HepG2 (cell line): ENCODE data around the gene TBC1D20. TPM values are rescaled to one million over a fixed set of nuclear protein-coding genes. Genes with fewer than 3 reads are reported as not detected.

Source experiments
- ATAC-seq: fragments of 200-7000 bp; cut with Tn5 transposase; 3 replicates; pipeline ENCODE4 v1.9.1; 2020; ENCODE audit warnings: mild to moderate bottlenecking, moderate library complexity
- BruUV-seq: library from RNA; stranded (reverse); fragments of 400-500 nt; replicated peaks from 2 replicates; lab custom pipeline; 2021; lab: Mats Ljungman, UMichigan
- CTCF ChIA-PET: fragments of 300-600 bp; formaldehyde crosslinking; extraction: SDS; loops from one replicate; lab custom pipeline; 2021; ENCODE audit warnings: low total read pairs, inconsistent platforms, low intra/inter-chr PET ratio; lab: Yijun Ruan, JAX
- POLR2A ChIA-PET: fragments of 350-600 bp; sonication (Branson Sonifier 250); formaldehyde crosslinking; loops from one replicate; lab custom pipeline; 2020; ENCODE audit warnings: antibody characterized with exemption, inconsistent platforms; lab: Yijun Ruan, JAX
- DNase-seq: peaks from one replicate; pipeline ENCODE4 v3.0.0-alpha.2; 2015; ENCODE audit warnings: low spot score
- FAIRE-seq: peaks from 3 replicates; lab custom pipeline; 2011; peaks lifted over from hg19 to GRCh38; lab: Jason Lieb, UNC
- H2AFZ ChIP-seq: one replicate; pipeline ENCODE4 v1.6.1; 2011; ENCODE audit warnings: low read length, inconsistent platforms
- H3K27ac ChIP-seq: fragments of 300-600 bp; 3 replicates; pipeline ENCODE4 v1.8.0; 2011; ENCODE audit warnings: mixed run types, mild to moderate bottlenecking, mixed read lengths, low read length, inconsistent platforms; ENCODE audit not compliant: insufficient read depth; ENCODE audit errors: extremely low read length
- H3K27me3 ChIP-seq, 2 experiments: fragments of 200-600 bp in 1 of 2; 2 replicates in 1 of 2; 3 replicates in 1 of 2; pipeline versions ENCODE4 v1.6.0 to v1.8.0; 2011; ENCODE audit warnings: low read length in 2 of 2, mild to moderate bottlenecking in 2 of 2, moderate library complexity in 2 of 2, inconsistent platforms in 1 of 2; ENCODE audit not compliant: insufficient read depth in 2 of 2, control insufficient read depth in 1 of 2
- H3K36me3 ChIP-seq, 2 experiments: fragments of 200-600 bp in 1 of 2; replicated peaks in 1 of 2; 2 replicates in 1 of 2; 3 replicates in 1 of 2; pipeline versions ENCODE4 v1.5.1 to v1.8.0; 2011; ENCODE audit warnings: low read length in 2 of 2, inconsistent platforms in 1 of 2; ENCODE audit not compliant: insufficient read depth in 2 of 2, control insufficient read depth in 1 of 2
- H3K4me1 ChIP-seq: 2 replicates; pipeline ENCODE4 v1.5.1; 2012; ENCODE audit warnings: low read length, inconsistent platforms; ENCODE audit not compliant: insufficient read depth
- H3K4me2 ChIP-seq: 2 replicates; pipeline ENCODE4 v1.6.0; 2011; ENCODE audit warnings: low read depth, low read length, inconsistent platforms
- H3K4me3 ChIP-seq, 3 experiments: fragments of 200-600 bp in 1 of 3; sonication (generic), shearing (Covaris generic) in 1 of 3; replicated peaks in 1 of 3; 2 replicates each; pipeline ENCODE4 v1.5.1; 2011 to 2016; ENCODE audit warnings: low read length in 3 of 3, inconsistent platforms in 2 of 3, low read depth in 2 of 3, mild to moderate bottlenecking in 2 of 3, control low read depth in 1 of 3, mixed read lengths in 1 of 3; ENCODE audit not compliant: insufficient read depth in 1 of 3
- H3K79me2 ChIP-seq: one replicate; pipeline ENCODE4 v1.6.1; 2011; ENCODE audit warnings: low read length, inconsistent platforms; ENCODE audit not compliant: insufficient read depth
- H3K9ac ChIP-seq: 2 replicates; pipeline ENCODE4 v1.6.0; 2011; ENCODE audit warnings: mild to moderate bottlenecking, low read depth, low read length, inconsistent platforms; ENCODE audit not compliant: insufficient read depth
- H3K9me3 ChIP-seq: 2 replicates; pipeline ENCODE4 v1.5.1; 2012; ENCODE audit warnings: mild to moderate bottlenecking, low read length
- H4K20me1 ChIP-seq: 2 replicates; pipeline ENCODE4 v1.6.0; 2011; ENCODE audit warnings: inconsistent platforms, mild to moderate bottlenecking, low read length, moderate library complexity; ENCODE audit not compliant: insufficient read depth
- ATF7 ChIP-seq, 2 experiments: fragments of 450-650 bp in 1 of 2; sonication (generic) in 1 of 2; formaldehyde crosslinking in 1 of 2; IDR thresholded peaks; 2 replicates each; pipeline versions ENCODE4 v1.4.0 to v1.6.1; 2016 to 2020; ENCODE audit warnings: antibody characterized with exemption in 1 of 2, mild to moderate bottlenecking in 1 of 2, missing genetic modification reagents in 1 of 2
- E2F1 ChIP-seq: sonication (generic); formaldehyde crosslinking; IDR thresholded peaks from 2 replicates; pipeline ENCODE4 v1.5.0; 2020; ENCODE audit warnings: missing genetic modification reagents
- MAF1 ChIP-seq: sonication (generic); formaldehyde crosslinking; IDR thresholded peaks from 2 replicates; pipeline ENCODE4 v1.5.0; 2020; ENCODE audit warnings: missing genetic modification reagents, borderline replicate concordance
- MEIS1 ChIP-seq: sonication (generic); formaldehyde crosslinking; IDR thresholded peaks from 2 replicates; pipeline ENCODE4 v1.9.0; 2021; ENCODE audit warnings: mild to moderate bottlenecking, missing genetic modification reagents, moderate library complexity, borderline replicate concordance
- NAIF1 ChIP-seq: sonication (generic); formaldehyde crosslinking; IDR thresholded peaks from 2 replicates; pipeline ENCODE4 v1.5.0; 2020; ENCODE audit warnings: mild to moderate bottlenecking, missing genetic modification reagents, borderline replicate concordance
- USF2 ChIP-seq, 2 experiments: sonication (generic) in 1 of 2; formaldehyde crosslinking in 1 of 2; IDR thresholded peaks; 2 replicates each; pipeline versions ENCODE4 v1.5.1 to v1.6.1; 2011 to 2020; ENCODE audit warnings: borderline replicate concordance in 1 of 2, low read depth in 1 of 2, low read length in 1 of 2, mild to moderate bottlenecking in 1 of 2, missing genetic modification reagents in 1 of 2, moderate library complexity in 1 of 2
- ZFP82 ChIP-seq: sonication (generic); formaldehyde crosslinking; IDR thresholded peaks from 2 replicates; pipeline ENCODE4 v1.5.1; 2020; ENCODE audit warnings: mild to moderate bottlenecking, missing genetic modification reagents, borderline replicate concordance
- ZMYM2 ChIP-seq: sonication (generic); formaldehyde crosslinking; IDR thresholded peaks from 2 replicates; pipeline ENCODE4 v1.8.0; 2022; ENCODE audit warnings: mild to moderate bottlenecking, missing genetic modification reagents
- ZNF121 ChIP-seq: sonication (generic); formaldehyde crosslinking; IDR thresholded peaks from 2 replicates; pipeline ENCODE4 v1.5.0; 2020; ENCODE audit warnings: mild to moderate bottlenecking, missing genetic modification reagents
- ZNF180 ChIP-seq: sonication (generic); formaldehyde crosslinking; IDR thresholded peaks from 2 replicates; pipeline ENCODE4 v1.4.0; 2020; ENCODE audit warnings: low read depth, missing genetic modification reagents, borderline replicate concordance
- ZUFSP ChIP-seq: sonication (generic); formaldehyde crosslinking; IDR thresholded peaks from 2 replicates; pipeline ENCODE4 v1.9.0; 2021; ENCODE audit warnings: missing genetic modification reagents, mild to moderate bottlenecking, borderline replicate concordance
- WGBS: methylation state at CpG from one replicate; pipeline ENCODE4 v1.1.6; 2017; ENCODE audit warnings: low lambda C conversion rate; 5-methylcytosine and 5-hydroxymethylcytosine counted together
- in situ Hi-C: cut with HindIII; loops from 2 replicates; pipeline ENCODE4 v1.10.0; 2017; ENCODE audit warnings: low pct_unique_long_range_greater_than_20kb; ENCODE audit not compliant: extremely low pct_ligation_motif_present
- intact Hi-C: fragments of 100-400 bp; cut with micrococcal nuclease; formaldehyde crosslinking; loops from one replicate; pipeline ENCODE4 v1.10.0; 2022; ENCODE audit not compliant: unreplicated experiment
- polyA plus RNA-seq, 8 experiments: library from polyadenylated mRNA; depleted of rRNA in 3 of 8; stranded (reverse) in 7 of 8; unstranded in 1 of 8; fragments of >200 nt; fragmentation: Illumina TruSeq in 4 of 8; extraction: Trizol in 4 of 8; gene quantifications; 2 replicates each; pipeline versions ENCODE4 v1.2.1 to v1.2.3, GENCODE V29; 2011 to 2016; ENCODE audit warnings: low read depth in 4 of 8, missing spikeins in 1 of 8, mixed read lengths in 1 of 8; ENCODE audit not compliant: insufficient read depth in 1 of 8
- total RNA-seq, 5 experiments: library from RNA; depleted of rRNA; stranded (reverse); fragments of >200 nt; fragmentation: Illumina TruSeq; extraction: Trizol; gene quantifications; 2 replicates each; pipeline ENCODE4 v1.2.3, GENCODE V29; 2016; ENCODE audit warnings: low read depth in 1 of 5

TBC1D20 gene
- total and polyA plus RNA-seq, 2 of the 13 experiments (the other 11 are each of a cell fraction or from before 2014, with no cell fraction given): 36.6 to 47.1 TPM

GRCh38 chr20:507761-508332, 45.5 kb upstream of the TBC1D20 start (continued):
- TF ChIP-seq E2F1 (CRISPR knock-in tag) (no peak), ZMYM2 (CRISPR knock-in tag) (no peak), ATF7 (IDR thresholded peaks at IDR 0.05) (peak; percentile 58; the same call in 1 of the 2 replicates), ATF7 (CRISPR knock-in tag; IDR thresholded peaks at IDR 0.05) (no peak), MAF1 (no peak)

GRCh38 chr20:507006-507758, 44.8 kb upstream of the TBC1D20 start:
- 86% methylated on average over 7 of the region's 7 CpGs for WGBS
- H3K36me3 ChIP-seq: peaks cover 27 to 51% of the 10 kb centered on the region in 2 experiments
- ChIA-PET CTCF (no interaction called here), POLR2A (interaction anchor here (0.6 to 2.6 kb wide), 2 partner anchors 11 to 37 kb away, joined by 3 to 9 read pairs; partner anchors contain the start of gene CSNK2A1)
- TF ChIP-seq ZNF121 (CRISPR knock-in tag) (peak; percentile 52; the same call in 1 of the 2 replicates), USF2 (IDR thresholded peaks at IDR 0.05; ENCODE audit: low read depth, low read length) (no peak), USF2 (CRISPR knock-in tag; IDR thresholded peaks at IDR 0.05; ENCODE audit: borderline replicate concordance) (0 out of 2 replicates have a peak, but pooled peaks have one; percentile 8), ZNF180 (CRISPR knock-in tag) (no peak), MEIS1 (no peak), ZFP82 (CRISPR knock-in tag) (no peak), ZUFSP (no peak), NAIF1 (peak; percentile 14; the same call in 1 of the 2 replicates)
- no TSS peak for BruUV-seq
- H3K9me3 ChIP-seq: no peaks in the 10 kb centered on the region
- H2AFZ ChIP-seq: no peak overlapping the region
- H3K4me2 ChIP-seq: no peak overlapping the region
- H3K79me2 ChIP-seq: peaks cover 61% of the 10 kb centered on the region
- H3K27ac ChIP-seq: no peak overlapping the region
- no peak overlapping the region for H3K9ac ChIP-seq
- no peak overlapping the region for H3K4me3 ChIP-seq
- FAIRE-seq: no peak
- H3K27me3 ChIP-seq: no peaks in the 10 kb centered on the region
- in situ Hi-C loops: no loop called here
- DNase-seq: no peak
- peaks cover 33% of the 10 kb centered on the region for H4K20me1 ChIP-seq
- intact Hi-C loops: no loop called here
- peaks cover 80% of the 10 kb centered on the region for H3K4me1 ChIP-seq
- ATAC-seq: no peak
